ENCODE data around the gene CDKL4. TPM values are rescaled to one million over a fixed set of nuclear protein-coding genes. Genes with fewer than 3 reads are reported as not detected.
"Not testable (repeated sequence)": the region's sequence is repeated elsewhere in the genome, so short reads cannot be mapped to it uniquely, and the experiment has no call there.

CDKL4 gene
- polyA plus RNA-seq, 3 donors: 0.37 to 0.67 (median 0.49) TPM

DNA sequence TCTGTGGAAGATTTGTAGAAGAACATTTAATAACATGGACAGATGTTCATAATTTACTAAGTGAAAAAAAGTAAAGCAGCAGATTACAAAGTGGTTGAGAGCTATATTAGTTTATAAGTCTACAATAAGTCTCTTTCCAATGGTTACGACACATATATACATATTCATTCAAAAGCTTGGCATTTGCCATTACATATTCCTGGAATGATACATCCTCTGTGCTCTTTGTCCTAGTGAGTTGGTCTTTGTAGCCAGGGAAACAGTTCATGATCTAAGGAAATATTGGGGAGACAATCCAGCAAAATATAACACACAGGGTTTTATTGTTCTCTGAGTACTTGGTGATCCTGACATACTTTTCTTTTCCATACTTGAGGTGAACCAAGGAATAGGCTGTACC is 90.5 kb downstream of the CDKL4 start:
- DNase-seq (ENCODE audit: extremely low read depth in 1 of 11, low read depth in 9 of 11, low spot score in 4 of 11): no peak

DNA sequence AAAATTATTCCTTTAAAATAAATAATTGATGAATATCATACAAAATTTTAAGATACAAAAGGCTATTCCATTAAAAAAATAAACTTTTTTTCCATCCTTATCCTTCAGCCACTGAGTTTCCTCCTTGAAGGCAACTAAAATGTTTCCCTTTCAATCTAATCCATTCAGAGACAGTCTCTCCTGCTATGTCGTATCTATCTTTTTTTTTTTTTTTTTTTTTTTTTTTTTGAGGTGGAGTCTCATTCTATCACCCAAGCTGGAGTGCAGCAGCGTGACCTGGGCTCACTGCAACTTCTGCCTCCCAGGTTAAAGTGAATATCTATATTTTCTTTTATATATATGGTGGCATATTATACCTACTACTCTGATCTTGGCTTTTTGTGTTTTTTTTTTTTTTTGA is 91.3 kb downstream of the CDKL4 start:
- DNase-seq (ENCODE audit: extremely low read depth in 1 of 11, low read depth in 9 of 11, low spot score in 4 of 11): no peak

DNA sequence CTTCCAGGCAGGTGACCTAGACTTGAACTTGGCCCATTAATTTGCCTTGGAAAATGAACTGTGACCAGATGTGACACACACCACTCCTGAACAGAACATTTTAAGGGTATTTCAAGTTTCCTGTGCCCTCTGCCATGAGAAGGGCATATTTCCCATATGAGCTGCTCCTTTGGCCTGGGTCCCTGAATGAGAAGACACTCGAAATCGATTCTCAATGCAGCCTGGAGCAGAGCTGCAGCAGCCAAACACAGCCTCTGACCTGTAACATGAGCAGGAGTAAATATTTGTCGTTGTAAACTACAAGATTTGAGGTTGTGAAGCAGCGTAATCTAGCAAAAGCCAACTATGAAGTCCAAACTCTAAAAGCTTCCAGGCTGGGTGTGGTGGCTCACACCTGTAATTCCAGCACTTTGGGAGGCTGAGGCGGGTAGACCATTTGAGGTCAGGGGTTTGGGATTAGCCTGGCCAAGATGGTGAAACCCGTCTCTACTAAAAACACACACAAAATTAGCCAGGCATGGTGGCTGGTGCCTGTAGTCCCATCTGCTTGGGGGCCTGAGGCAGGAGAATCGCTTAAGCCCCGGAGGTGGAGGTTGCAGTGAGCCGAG is 92.8 kb downstream of the CDKL4 start:
- DNase-seq (ENCODE audit: extremely low read depth in 1 of 11, low read depth in 9 of 11, low spot score in 4 of 11): no peak

DNA sequence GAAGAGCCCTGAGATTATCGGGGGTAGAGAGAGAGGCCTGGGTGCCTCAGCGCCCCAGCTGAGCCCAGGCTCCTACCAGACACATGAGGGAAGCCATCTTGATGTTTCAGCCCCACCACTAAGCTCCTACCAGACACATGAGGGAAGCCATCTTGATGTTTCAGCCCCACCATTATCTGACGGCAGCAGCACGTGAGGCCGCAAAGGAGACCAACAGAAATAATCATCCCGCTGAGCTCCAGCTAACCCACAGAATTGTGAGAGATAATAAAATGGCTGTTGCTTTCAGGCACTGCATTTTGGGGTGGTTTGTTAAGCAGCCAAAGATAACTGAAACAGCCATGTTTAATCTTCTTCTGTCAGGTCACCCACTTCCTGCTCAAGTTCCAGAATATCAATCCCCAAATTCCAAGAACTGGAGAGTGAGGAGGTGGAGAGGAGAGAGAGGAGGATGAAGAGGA is 93.6 kb downstream of the CDKL4 start:
- no peak for DNase-seq (ENCODE audit: extremely low read depth in 1 of 11, low read depth in 9 of 11, low spot score in 4 of 11)

DNA sequence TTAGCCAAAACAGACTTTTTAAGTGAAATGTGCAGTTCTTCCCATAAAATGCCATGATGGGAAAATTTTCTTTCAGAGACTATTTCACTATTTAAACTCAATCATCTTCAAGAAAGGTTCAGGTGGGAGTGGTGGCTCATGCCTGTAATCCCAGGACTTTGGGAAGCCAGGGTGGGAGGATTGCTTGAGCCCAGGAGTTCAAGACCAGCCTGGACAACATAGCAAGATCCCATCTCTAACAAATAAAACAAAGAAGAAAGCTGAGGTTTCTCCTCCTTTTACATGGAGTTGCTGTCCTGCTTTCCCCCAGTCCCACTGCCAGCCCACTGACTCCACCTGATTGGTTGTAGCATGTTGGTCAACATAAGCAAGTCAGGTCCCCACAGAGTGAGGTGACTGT is 97.1 kb downstream of the CDKL4 start:
- no peak for DNase-seq (ENCODE audit: extremely low read depth in 1 of 11, low read depth in 9 of 11, low spot score in 4 of 11)

DNA sequence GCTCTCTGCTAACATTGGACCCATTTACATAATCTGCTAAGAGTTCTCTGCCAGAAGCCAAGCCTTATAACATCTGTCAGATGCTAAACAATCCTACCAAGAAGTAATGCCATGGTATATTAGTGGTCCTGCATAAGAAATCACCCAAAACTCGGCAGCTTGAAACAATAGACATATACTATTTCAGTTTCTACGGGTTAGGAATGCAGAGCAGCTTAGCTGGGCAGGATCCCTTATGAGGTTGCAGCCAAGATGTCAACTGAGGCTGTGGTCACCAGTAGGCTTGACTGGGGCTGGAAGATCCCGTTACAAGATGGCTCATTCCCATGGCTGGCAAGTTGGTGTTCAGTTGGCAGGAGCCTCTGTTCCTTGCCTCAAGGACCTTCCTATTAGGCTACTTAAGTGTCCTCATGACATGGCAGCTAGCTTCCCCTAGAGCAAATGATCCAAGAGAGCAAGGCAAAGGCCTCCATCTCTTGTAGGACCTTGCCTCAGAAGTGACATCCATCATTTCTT is 97.8 kb downstream of the CDKL4 start:
- DNase-seq (ENCODE audit: extremely low read depth in 1 of 11, low read depth in 9 of 11, low spot score in 4 of 11): no peak

DNA sequence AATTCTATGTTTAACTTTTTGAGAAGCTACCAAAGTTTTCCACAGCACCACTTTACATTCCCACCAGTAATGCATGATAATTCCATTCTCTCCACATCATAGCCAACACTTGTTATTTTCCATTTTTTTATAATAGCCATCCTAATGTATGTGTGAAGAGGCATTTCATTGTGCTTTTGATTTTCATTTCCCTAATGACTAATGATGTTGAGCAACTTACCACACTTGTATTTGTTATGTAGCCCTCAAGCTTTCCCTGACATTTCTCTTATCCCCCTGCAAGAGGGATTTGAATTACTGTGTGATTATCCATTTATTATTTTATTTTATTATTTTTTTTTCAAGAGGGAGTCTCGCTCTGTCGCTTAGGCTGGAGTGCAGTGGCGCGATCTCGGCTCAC is 99.4 kb downstream of the CDKL4 start:
- no peak for DNase-seq (ENCODE audit: extremely low read depth in 1 of 11, low read depth in 9 of 11, low spot score in 4 of 11)

DNA sequence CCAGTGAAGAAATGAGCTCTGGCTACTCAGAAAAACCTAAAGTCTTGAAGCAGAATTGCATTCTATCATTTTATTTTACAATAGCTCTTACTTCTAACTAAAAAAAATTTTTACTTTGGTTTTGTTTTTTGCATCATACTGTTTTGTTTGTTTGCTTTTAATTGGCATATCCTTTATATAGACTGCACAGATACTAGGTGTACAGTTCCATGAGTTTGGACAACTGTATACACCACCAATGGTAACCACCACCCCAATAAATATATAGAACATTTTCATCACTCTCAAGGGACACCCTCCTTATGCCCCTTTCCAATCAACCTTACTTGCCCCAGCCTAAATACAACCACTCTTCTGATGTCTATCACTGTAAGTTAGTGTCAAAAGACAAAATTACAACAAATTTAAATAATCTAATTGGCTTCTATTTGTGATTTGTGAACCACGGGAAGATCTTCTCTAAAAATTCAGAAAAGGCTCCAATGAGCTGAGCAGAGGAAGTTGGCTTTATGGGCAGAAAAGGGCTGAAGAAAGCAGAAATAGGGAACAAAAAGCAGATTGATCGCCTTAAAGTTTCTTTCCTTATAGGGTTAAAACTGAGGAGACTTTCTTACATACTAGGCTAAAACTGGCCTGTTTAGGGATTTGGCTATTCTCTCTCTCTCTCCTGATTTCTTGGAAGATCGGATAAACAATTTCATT is 100.7 kb downstream of the CDKL4 start:
- no peak for DNase-seq (ENCODE audit: extremely low read depth in 1 of 11, low read depth in 9 of 11, low spot score in 4 of 11)

DNA sequence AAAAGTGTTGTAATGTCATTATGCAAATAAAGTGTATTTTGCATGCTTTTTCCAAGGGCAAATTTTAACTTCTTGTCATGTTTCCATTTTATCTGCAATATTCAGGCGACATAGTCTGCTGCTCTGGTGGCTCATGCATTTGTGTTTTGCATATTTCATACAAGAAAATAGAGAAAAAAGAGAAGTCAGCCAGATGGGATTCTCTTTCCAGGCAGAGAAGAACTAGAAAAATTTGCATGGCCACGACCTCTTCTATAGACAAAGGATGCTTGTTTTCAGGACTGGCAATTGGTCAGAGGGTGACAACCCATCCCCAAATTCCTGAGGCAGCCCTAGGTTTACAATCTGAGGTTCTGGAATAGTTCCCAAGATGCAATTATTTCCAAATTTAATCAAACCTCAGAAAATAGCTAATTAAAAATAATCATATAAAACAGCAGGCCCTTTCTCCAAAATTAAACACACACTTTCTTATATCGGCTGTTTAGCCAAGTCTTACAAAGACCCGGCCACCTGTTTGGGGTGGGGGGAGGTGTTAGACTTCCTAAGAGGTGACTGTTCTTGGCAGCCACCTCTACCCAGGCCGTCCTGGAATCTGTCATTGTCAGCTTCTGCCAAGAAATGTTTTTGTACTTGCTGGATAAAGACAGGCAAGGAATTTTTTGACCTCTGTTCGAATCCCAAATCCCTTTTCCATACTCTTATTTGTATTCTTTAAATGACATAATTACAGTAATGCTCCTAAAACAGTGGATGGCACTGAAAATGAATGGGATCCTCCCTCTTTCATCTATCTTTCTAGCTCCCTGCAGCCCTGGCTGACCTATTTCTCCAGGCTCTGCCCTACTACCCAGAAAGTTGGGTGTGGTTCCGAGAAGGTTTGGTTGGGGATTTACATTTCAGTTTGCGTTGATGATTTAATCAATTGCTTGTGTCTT is 102.2 kb downstream of the CDKL4 start:
- no peak for DNase-seq (ENCODE audit: extremely low read depth in 1 of 11, low read depth in 9 of 11, low spot score in 4 of 11)

DNA sequence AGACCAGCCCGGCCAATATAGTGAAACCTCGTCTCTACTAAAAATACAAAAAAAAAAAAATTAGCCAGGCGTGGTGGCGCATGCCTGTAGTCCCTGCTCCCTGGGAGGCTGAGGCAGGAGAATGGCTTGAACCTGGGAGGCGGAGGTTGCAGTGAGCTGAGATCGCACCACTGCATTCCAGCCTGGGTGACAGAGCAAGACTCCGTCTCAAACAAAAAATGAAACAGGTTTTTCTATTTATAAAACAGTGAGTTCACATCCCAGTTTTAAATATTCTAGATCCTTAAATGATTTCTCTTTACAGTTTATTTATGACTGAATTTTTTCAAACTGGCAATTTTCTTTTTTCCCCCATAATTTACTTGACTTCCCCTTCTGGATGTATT is 102.8 kb downstream of the CDKL4 start:
- DNase-seq (ENCODE audit: extremely low read depth in 1 of 11, low read depth in 9 of 11, low spot score in 4 of 11): not testable (repeated sequence)

DNA sequence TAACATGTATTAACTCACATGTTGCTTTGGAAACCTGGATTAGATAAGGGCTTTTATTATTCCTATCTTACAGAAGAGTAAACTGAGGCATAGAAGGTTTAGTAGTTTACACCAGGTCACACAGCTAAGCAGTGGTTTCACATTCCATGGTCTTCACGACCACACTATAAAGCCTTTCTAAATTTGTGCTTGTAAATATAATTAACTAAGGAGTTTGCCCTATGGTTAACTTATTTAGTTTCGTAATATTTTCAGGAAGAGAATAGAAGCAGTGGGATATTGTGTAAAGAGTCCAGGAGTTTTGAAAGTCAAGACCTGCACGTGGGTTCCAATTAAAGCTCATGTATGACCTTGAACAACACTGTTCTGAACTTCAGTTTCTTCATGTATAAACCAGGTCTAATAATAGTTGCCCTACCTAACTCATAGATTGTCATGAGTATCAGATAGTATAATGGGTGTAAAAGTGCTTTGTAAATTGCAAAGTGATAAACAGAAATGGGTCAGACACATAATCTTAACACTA is 103.4 kb downstream of the CDKL4 start:
- no peak for DNase-seq (ENCODE audit: extremely low read depth in 1 of 11, low read depth in 9 of 11, low spot score in 4 of 11)

DNA sequence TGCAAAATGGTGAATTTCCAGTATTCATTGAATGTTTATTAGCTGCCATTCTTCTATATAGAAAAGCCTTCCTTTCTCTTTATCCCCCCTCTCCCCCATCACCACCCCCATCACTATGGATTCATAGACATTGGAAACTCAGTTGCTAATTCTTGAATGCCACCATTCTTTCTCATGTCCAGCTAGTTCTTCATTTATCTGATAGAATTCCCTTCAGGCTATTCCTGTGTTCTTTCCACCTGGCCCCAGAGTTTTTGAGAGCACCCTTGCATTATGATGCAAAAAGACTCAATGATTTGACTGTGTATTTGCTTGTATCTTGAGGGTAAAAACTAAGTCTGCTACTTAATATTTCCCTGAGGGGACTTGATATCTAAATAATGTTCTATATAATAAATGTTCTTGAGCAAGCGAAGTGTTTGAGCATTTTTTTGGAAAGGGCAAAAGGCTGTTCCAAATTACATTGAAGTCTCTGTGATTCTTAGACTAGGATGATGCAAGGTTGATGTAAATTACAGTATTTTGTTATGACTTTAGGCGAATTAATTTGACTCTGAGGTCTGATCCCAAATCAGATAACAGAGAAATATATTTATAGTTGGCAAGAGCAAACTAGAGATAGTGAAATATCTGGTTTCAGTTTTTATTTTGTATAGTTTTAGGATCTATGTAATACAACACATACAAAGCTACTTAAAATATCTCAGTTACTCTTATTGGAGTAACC is 104.1 kb downstream of the CDKL4 start:
- no peak for DNase-seq (ENCODE audit: extremely low read depth in 1 of 11, low read depth in 9 of 11, low spot score in 4 of 11)

DNA sequence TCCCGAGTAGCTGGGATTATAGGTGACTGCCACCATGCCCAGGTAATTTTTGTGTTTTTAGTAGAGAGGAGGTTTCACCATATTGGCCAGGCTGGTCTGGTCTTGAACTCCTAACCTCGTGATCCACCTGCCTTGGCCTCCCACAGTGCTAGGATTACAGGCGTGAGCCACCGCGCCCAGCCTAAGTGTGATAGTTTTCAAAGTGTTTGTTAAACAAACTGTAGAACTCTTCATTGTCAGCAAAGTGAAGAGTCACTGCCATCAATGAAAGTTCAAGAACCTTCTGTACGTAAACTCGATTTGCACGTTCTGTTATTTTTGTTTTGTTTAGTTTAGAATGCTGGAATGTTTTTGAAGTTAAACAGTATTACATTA is 104.9 kb downstream of the CDKL4 start:
- no peak for DNase-seq (ENCODE audit: extremely low read depth in 1 of 11, low read depth in 9 of 11, low spot score in 4 of 11)

DNA sequence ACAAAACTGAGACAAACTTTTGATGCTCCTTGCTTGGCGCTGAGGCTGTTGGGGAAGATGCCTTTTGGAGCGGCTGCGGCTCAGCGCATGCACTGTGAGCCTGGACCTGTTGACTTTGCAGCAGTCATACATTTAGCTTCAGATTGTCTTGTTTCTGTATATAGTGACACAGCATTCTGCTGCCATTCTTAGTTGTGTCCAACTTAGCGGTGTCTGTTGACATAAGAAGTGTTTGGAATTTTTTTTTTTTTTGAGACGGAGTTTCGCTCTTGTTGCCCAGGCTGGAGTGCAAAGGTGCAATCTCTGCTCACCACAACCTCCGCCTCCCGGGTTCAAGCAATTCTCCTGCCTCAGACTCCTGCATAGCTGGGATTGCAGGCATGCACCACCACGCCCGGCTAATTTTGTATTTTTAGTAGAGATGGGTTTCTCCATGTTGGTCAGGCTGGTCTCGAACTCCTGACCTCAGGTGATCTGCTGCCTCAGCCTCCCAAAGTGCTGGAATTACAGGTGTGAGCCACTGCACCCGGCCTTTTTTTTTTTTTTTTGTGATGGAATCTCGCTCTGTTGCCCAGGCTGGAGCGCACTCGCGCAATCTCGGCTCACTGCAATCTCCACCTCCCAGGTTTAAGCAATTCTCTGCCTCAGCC is 105.5 kb downstream of the CDKL4 start:
- not testable (repeated sequence) for DNase-seq (ENCODE audit: extremely low read depth in 1 of 11, low read depth in 9 of 11, low spot score in 4 of 11)

DNA sequence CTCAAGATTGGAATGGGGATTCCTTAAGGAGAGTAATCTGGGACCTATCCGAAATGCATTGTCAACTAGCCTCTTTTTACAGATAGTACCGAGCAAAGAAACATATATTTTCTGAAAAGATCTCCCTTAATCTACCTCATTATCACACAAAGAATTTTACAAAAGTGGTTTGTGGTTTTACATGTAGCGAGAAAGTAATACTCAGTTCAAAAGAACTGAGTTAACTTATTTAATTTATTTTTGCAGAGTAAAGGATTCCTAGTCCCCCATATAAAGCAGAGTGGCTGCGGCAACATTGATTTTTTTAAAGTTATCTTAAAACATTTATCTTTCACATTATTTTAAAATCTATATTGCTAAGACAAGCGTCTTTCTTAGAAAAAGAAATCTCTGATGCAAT is 107.0 kb downstream of the CDKL4 start:
- no peak for DNase-seq (ENCODE audit: extremely low read depth in 1 of 11, low read depth in 9 of 11, low spot score in 4 of 11)

DNA sequence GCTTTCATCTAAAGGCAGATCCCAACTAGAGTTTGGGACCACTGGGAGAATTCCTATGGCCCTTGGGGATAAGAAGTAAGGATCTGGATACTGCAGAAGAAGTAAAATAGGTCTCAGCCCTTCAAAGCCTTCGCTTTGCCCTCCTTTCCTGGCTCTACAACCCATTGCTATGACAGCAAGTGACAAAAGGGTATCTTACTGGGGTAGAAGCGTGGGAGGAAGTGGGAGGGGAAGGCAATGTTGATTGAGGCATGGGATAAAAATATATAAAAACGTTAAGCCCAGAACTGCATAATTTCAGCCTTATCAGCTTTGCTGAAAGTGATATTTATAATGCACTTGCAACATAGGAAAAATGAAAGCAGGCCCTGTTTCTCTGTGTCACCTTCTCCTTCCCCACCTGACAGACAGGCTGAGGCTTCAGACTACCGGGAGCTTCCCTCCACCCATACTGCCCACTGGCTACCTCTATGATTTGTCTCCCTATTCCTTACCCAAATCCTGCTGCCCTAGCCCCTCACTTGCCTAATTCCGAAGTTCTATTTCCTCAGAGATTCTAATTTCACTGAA is 108.0 kb downstream of the CDKL4 start:
- DNase-seq (ENCODE audit: extremely low read depth in 1 of 11, low read depth in 9 of 11, low spot score in 4 of 11): no peak

DNA sequence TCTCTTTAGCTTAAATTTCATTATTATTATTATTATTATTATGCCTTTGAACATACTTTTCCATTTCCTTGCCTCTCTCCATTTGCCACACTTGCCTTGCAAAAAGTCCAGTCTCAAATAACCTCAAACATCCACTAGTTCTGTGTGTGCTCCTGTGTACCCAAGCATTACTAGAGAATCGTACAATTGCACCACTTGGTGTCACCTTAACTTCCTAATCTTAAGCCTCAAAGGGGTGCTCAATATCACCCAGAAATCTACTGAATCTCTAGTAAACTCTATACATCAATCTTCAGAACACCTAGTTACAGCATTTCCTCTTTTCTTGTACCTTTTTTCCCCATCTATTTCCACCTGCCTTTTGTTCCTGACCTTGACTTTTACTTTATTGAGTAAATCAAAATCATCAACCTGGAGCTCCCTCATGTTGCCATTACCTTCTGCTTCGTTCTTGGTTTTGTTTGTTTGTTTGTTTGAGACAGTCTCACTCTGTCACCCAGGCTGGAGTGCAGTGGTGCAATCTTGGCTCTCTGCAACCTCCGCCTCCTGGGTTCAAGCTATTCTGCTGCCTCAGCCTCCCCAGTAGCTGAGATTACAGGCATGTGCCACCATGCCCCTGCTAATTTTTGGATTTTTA is 110.4 kb downstream of the CDKL4 start:
- DNase-seq (ENCODE audit: extremely low read depth in 1 of 11, low read depth in 9 of 11, low spot score in 4 of 11): no peak

DNA sequence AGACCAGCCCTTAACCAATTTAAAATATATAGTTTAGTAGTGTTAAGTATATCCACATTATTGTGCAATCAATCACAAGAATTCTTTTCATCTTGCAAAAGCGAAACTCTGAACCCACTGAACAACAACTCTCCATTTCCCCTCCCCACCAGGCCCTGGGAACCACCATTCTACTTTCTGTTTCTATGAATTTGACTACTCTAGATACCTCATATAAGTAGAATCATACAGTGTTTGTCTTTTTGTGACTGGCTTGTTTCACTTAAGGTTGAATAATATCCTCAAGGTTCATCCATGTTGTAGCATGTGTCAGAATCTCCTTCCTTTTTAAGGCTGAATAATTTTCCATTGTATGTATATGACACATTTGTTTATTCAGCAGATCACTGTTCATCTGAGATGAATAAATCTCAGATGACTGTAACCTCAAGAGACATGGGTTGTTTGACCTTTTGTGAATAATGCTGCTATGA is 114.8 kb downstream of the CDKL4 start:
- DNase-seq (ENCODE audit: extremely low read depth in 1 of 11, low read depth in 9 of 11, low spot score in 4 of 11): no peak
